ENCODE results near the gene KSR1.

DNA sequence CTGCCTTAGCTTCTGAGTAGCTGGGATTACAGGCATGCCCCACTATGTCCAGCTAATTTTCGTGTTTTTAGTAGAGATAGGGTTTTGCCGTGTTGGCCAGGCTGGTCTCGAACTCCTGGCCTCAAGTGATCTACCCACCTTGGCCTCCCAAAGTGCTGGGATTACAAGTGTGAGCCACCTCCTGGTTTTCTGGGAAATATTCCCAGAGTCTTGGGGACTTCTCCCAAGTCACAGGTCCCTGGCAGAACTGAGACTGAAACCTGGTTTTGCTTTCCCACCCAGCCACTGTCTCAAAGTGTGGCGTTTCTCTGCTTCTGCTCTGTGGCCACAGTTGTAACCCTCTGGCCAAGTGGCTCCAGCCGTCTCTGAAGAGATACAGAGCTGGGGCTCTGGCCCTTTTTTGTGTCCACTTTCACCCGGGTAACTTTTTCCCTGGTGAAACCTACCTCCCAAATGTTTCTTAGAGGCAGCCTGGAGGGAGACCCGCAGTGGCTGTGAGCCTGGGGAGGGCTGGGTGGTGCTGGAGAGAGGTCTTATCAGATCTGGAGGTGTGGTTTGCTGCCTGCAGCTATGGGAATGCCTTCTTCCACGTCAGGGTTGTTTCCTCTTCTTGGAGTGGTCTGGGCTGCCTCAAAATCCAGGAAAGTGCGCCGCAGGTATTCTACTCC, 5.1 kb downstream of the KSR1 start:
- TF ChIP-seq, protein P1, sequence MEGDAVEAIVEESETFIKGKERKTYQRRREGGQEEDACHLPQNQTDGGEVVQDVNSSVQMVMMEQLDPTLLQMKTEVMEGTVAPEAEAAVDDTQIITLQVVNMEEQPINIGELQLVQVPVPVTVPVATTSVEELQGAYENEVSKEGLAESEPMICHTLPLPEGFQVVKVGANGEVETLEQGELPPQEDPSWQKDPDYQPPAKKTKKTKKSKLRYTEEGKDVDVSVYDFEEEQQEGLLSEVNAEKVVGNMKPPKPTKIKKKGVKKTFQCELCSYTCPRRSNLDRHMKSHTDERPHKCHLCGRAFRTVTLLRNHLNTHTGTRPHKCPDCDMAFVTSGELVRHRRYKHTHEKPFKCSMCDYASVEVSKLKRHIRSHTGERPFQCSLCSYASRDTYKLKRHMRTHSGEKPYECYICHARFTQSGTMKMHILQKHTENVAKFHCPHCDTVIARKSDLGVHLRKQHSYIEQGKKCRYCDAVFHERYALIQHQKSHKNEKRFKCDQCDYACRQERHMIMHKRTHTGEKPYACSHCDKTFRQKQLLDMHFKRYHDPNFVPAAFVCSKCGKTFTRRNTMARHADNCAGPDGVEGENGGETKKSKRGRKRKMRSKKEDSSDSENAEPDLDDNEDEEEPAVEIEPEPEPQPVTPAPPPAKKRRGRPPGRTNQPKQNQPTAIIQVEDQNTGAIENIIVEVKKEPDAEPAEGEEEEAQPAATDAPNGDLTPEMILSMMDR (IDR thresholded peaks at IDR 0.05): no peak
- no peak for TF ChIP-seq POLR2A (IDR thresholded peaks at IDR 0.05)
